Endothelial cell (in vitro differentiated cells): ENCODE results near the gene DGAT2. TPM values are rescaled to one million over a fixed set of nuclear protein-coding genes. Genes with fewer than 3 reads are reported as not detected.

Experiments
- DNase-seq: peaks from one replicate; pipeline ENCODE4 v3.0.0; 2021; ENCODE audit warnings: low spot score
- H3K27ac Mint-ChIP-seq: one replicate; pipeline ENCODE4 v1.8.0; 2021; ENCODE audit warnings: mixed read lengths, inconsistent platforms; ENCODE audit not compliant: unreplicated experiment
- H3K27me3 Mint-ChIP-seq: one replicate; pipeline ENCODE4 v1.8.0; 2021; ENCODE audit warnings: mild to moderate bottlenecking, moderate library complexity, mixed read lengths, inconsistent platforms; ENCODE audit not compliant: unreplicated experiment
- H3K36me3 Mint-ChIP-seq: one replicate; pipeline ENCODE4 v1.8.0; 2021; ENCODE audit warnings: mild to moderate bottlenecking, low read depth, mixed read lengths, inconsistent platforms; ENCODE audit not compliant: unreplicated experiment
- H3K4me1 Mint-ChIP-seq: one replicate; pipeline ENCODE4 v1.8.0; 2021; ENCODE audit warnings: mild to moderate bottlenecking, mixed read lengths, inconsistent platforms; ENCODE audit not compliant: unreplicated experiment
- H3K4me3 Mint-ChIP-seq: one replicate; pipeline ENCODE4 v1.8.0; 2021; ENCODE audit warnings: mild to moderate bottlenecking, mixed read lengths, inconsistent platforms; ENCODE audit not compliant: unreplicated experiment
- H3K9me3 Mint-ChIP-seq: one replicate; pipeline ENCODE4 v1.8.0; 2021; ENCODE audit warnings: mixed read lengths, inconsistent platforms; ENCODE audit not compliant: unreplicated experiment
- long read RNA-seq: library from polyadenylated mRNA; unstranded; transcript quantifications from one replicate; pipeline ENCODE4 v2.0.0, GENCODE V29; 2020; ENCODE audit not compliant: unreplicated experiment
- total RNA-seq: library from RNA; stranded (reverse); fragmentation: NEBNext Ultra II Directional; extraction: Animal tissue kit (Norgen Biotek cat#: 25700); gene quantifications from one replicate; pipeline ENCODE4 v1.2.1, GENCODE V29; 2021; ENCODE audit not compliant: unreplicated experiment
- TF ChIP-seq, protein P1 (sequence below): fragments of 200-600 bp; sonication (generic); IDR thresholded peaks from one replicate; pipeline ENCODE4 v1.5.0; 2021; ENCODE audit warnings: antibody characterized with exemption; ENCODE audit not compliant: unreplicated experiment

Gene DGAT2, protein sequence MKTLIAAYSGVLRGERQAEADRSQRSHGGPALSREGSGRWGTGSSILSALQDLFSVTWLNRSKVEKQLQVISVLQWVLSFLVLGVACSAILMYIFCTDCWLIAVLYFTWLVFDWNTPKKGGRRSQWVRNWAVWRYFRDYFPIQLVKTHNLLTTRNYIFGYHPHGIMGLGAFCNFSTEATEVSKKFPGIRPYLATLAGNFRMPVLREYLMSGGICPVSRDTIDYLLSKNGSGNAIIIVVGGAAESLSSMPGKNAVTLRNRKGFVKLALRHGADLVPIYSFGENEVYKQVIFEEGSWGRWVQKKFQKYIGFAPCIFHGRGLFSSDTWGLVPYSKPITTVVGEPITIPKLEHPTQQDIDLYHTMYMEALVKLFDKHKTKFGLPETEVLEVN
- 0.51 TPM for total RNA-seq
- long read RNA-seq = 0 reads

DNA sequence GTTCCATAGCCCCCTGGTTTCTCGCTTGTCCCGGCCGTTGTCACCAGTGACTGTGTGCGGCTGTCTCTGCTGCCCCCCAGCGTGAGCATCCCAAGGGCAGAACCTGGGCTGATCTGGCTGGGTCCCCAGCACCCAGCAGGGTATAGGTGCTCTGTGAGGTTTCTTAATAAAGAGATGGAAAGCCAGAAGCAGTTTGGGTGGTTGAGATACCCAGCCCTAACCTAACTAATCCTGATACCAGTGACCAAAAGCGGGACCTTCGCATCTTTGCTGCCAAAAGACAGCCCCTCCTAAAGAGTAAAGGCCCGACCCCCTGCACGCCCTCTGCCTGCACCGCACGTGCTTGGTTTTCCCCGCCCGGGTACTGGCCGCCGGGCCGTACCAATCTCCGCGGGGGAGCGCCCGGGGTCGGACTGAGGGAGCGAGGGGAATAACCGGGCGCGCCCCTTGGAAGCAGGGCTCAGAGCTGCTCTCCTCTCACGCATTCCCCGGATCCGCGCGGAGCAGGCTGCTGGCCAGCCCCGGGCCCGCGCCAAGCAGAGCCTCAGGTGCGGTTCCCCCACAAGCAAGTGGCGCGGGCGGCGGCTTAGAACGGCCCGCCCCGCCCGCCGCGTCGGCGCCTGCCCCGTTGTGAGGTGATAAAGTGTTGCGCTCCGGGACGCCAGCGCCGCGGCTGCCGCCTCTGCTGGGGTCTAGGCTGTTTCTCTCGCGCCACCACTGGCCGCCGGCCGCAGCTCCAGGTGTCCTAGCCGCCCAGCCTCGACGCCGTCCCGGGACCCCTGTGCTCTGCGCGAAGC, at the start of gene DGAT2:
TSS of gene DGAT2 (plus strand) at position 667 of the 797 bp plus-strand sequence. CDS start 214 bp downstream, outside the sequence.
- H3K36me3 Mint-ChIP-seq = no peaks in the 10 kb centered on the region
- no peak within 1 kb of the TSS for H3K4me3 Mint-ChIP-seq
- no peaks in the 10 kb centered on the region for H3K9me3 Mint-ChIP-seq
- peaks cover 3% of the 10 kb centered on the region for H3K4me1 Mint-ChIP-seq
- peaks cover 20% of the 10 kb centered on the region for H3K27me3 Mint-ChIP-seq
- TF ChIP-seq, protein P1, sequence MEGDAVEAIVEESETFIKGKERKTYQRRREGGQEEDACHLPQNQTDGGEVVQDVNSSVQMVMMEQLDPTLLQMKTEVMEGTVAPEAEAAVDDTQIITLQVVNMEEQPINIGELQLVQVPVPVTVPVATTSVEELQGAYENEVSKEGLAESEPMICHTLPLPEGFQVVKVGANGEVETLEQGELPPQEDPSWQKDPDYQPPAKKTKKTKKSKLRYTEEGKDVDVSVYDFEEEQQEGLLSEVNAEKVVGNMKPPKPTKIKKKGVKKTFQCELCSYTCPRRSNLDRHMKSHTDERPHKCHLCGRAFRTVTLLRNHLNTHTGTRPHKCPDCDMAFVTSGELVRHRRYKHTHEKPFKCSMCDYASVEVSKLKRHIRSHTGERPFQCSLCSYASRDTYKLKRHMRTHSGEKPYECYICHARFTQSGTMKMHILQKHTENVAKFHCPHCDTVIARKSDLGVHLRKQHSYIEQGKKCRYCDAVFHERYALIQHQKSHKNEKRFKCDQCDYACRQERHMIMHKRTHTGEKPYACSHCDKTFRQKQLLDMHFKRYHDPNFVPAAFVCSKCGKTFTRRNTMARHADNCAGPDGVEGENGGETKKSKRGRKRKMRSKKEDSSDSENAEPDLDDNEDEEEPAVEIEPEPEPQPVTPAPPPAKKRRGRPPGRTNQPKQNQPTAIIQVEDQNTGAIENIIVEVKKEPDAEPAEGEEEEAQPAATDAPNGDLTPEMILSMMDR = no peak
- peak; percentile 71 for DNase-seq
- no peak within 1 kb of the TSS for H3K27ac Mint-ChIP-seq

DNA sequence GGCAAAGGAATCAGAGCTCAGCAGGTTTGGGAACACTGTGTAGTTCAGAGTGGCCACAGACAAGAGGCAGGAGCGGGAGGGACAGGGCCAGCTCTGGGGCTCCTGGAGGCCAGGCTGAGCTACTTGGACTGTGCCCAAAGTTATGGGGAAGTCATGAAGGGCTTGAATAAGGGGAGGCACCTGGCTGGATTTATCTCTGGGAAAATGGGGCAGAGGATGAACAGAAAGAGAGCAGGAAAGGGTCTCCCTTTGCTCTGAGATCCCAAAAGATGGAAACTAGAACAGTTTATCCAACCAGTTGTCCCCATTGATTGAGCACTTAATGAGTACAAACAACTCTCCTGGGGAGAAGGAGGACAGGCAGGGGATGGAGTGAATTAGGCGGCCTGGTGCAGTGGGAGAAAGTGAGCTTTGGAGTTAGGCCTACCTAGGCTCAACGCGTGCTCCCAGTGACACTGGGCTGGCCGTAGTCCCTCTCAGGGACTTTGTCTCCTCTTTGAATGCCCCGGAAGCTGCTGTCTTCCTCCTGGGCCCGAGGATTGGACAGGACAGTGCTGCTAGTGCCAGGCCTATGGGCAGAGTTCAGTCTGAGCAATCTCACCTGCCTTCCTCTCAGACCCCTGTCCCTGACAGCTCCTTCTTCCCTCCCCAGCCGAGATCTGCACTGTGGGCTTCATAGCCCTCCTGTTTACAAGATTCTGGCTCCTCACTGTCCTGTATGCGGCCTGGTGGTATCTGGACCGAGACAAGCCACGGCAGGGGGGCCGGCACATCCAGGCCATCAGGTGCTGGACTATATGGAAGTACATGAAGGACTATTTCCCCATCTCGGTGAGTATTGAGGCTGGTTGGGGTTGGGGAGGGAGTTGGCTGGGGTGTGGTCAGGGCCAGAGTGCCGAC, 49.0 kb upstream of the DGAT2 start:
- no peaks in the 10 kb centered on the region for H3K9me3 Mint-ChIP-seq
- DNase-seq = no peak
- peaks cover 3% of the 10 kb centered on the region for H3K27me3 Mint-ChIP-seq
- H3K36me3 Mint-ChIP-seq = no peaks in the 10 kb centered on the region
- H3K4me1 Mint-ChIP-seq = peaks cover 7% of the 10 kb centered on the region
- TF ChIP-seq, protein P1 = no peak
- H3K27ac Mint-ChIP-seq = no peak overlapping the region
- no peak overlapping the region for H3K4me3 Mint-ChIP-seq

- H3K4me3 Mint-ChIP-seq = no peak overlapping the region
- H3K36me3 Mint-ChIP-seq = no peaks in the 10 kb centered on the region
- TF ChIP-seq, protein P1 = no peak
- peaks cover 7% of the 10 kb centered on the region for H3K4me1 Mint-ChIP-seq
- no peak for DNase-seq
- no peaks in the 10 kb centered on the region for H3K9me3 Mint-ChIP-seq
- H3K27me3 Mint-ChIP-seq = peaks cover 3% of the 10 kb centered on the region
- H3K27ac Mint-ChIP-seq = no peak overlapping the region
Measured at GRCh38 chr11:75720639-75721038, 47.9 kb upstream of the DGAT2 start.

DNA sequence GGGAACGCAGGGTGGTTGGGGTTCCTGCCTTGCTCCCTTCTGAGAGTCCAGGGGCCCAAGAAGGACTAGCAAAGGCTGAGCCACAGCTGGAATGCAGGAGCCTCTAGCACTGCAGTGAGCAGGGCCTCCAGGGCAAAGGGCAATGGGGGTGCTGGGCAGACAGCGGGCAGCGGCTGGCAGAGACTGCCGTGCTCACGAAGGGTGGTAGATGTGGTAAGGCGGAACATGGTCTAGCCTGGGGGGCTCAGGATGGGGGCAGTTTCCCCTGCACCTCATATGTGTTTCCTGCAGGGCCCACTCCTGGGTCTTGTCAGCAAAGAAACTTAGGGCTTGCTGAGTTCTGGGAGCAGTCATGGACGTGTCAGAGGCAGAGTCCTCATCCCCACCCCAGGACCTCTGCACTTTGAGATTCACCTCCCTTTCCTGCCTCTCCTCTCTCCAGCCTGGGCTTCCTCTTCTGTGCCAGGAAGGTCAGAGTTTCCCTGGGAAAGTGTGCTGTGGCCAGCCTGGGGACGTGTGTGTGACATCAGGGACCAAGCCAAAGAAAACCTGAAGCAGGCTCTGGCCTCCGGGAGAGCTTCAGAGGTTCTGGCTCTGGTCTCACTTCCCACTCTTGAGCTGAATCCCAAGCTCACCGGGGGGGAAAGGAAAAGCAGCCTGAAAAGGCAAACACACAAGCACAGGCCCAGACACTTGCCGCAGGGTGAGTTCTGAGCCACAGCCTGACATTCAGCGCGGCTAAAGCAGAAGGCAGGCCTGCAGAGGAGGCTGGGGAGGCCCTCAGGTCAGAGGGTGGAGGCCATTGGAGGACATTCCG, 46.5 kb upstream of the DGAT2 start:
- Mint-ChIP-seq H3K27me3 (peaks cover 2% of the 10 kb centered on the region), H3K36me3 (no peaks in the 10 kb centered on the region), H3K9me3 (no peaks in the 10 kb centered on the region), H3K4me3 (no peak overlapping the region), H3K4me1 (peaks cover 7% of the 10 kb centered on the region), H3K27ac (no peak overlapping the region)
- TF ChIP-seq, protein P1 = no peak
- no peak for DNase-seq
